ENCODE data around the gene TMEM132C. TPM values are rescaled to one million over a fixed set of nuclear protein-coding genes. Genes with fewer than 3 reads are reported as not detected.

The TMEM132C gene
- total RNA-seq, 2 donors from 2014 or later: 11.1 to 12.8 TPM

DNA sequence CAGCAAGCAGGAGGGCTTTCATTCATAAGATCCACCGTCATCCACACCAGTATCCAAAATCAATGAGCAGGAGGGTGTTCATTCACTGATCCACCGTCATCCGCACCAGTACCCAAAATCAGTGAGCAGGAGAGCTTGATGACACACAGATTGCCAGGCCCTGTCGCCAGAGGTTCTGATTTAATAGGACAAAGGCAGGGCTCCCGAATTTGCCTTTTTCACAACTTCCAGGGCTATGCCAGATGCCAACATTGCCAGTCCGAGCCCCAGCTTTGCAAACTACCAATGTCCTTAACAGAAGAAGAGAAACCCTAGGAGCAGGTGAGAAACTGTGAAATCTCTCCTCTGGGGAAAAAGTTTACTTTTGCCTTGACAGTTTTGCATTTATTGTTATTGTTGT, 441.8 kb downstream of the TMEM132C start:
- no peak for ATAC-seq
- intact Hi-C loops (cut with DNase I): no loop called here
- DNase-seq: no peak

- intact Hi-C loops (cut with DNase I): no loop called here
- DNase-seq: no peak
- no peak for ATAC-seq
Observed at GRCh38 chr12:128709660-128710059, 442.7 kb downstream of the TMEM132C start.

DNA sequence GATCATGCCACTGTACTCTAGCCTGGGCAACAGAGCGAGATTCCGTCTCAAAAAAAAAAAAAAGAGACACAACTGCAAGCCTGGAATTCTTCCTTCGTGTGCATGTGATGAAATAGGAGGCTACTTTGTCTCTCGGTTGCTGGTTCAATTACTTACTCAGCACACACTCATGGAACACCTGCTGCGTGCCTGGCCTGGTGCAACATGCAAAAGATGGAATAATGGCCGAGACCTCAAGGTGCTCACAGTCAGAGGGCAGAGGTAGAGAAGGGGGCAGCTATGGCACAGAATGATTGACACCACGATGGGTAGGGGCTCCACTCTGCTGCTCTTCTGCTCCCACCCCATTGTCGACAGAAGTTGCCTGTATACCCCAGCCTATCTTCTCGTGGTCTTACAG, 444.5 kb downstream of the TMEM132C start:
- intact Hi-C loops (cut with DNase I): no loop called here
- no peak for ATAC-seq
- no peak for DNase-seq

GRCh38 chr12:128712622-128713021, 445.7 kb downstream of the TMEM132C start:
- DNase-seq (no peak), ATAC-seq (no peak)
- intact Hi-C loops (cut with DNase I): no loop called here

- intact Hi-C loops (cut with DNase I): no loop called here
- DNase-seq: no peak
- ATAC-seq: no peak
Observed at GRCh38 chr12:128715485-128715884, 448.5 kb downstream of the TMEM132C start.

DNA sequence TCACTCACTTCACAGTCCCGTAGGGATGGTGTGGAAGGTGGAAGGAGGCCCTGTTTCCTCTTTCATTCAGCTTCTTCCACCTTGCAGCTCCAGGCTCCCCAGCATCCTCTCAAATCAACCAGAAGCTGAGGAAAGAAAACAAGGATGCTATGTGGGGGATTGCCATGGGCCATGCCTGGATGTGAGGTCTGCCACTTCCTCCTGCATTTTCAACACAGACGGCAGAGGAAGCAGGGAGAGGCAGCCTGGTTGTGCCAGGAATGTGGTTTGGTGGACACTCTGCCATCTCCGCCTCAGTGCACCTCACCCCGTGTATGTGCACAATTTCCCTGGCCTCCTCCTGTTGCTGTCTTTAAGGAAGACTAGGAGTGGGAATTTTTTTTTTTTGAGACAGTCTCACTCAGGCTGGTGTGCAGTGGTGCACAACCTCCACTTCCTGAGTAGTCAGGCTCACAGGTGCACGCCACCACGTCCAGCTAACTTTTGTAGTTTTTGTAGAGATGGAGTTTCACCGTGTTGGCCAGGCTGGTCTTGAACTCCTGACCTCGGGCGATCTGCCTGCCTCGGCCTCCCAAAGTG, 457.6 kb downstream of the TMEM132C start:
- DNase-seq (no peak), ATAC-seq (no peak)
- intact Hi-C loops (cut with DNase I): no loop called here

DNA sequence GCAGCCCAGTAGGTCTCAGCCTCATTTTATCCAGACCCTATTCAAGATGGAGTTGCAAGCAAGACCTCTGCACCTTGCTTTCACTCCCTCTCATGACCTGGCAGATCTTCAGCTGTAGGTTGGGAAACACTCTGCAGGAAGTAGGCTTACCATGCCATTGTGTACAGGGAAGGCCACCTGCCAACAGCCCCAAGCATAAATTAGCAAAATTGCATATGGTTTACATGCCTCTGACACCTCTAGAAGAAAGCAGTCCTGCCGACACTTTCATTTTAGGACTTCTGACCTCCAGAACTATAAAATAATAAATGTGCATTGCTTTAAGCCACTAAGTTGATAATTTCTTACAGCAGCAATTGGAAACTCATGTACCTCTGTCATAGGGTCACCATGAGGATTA, 459.9 kb downstream of the TMEM132C start:
- intact Hi-C loops (cut with DNase I): no loop called here
- no peak for DNase-seq
- ATAC-seq: no peak

DNA sequence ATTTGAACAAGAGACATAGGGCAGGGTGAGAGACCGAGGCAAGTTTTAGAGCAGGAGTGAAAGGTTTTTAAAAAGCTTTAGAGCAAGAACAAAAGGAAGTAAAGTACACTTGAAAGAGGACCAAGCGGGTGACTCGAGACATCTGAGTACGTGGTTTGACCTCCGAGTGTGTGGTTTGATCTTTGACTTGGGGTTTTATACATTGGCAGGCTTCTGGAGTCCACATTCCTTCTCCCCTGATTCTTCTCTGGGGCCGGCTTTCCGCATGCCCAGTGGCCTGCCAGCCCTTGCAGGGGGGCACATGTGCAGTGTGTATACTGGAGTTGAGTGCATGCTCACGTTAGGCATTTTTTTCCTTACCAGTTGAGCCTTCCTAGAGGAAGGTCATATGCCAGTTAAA, 460.5 kb downstream of the TMEM132C start:
- ATAC-seq: no peak
- DNase-seq: no peak
- intact Hi-C loops (cut with DNase I): no loop called here

DNA sequence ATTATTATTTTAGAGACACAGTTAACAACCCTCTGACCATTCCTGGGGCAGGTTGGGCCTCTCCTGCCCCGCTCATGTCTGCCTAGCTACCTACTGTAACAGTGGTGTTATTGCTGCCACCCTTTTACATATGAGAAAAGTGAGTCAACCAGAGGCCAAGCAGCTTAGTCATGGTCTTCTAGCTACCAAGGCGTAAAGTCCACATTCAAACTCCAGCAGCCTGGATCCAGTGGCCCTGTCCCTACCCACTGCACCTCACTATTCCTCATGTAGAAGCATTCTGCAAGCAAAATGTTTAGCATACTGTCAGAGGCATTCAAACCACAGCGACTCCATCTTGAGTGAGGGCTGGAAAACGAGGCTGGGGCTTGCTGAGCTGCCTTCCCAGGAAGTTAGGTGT, 461.0 kb downstream of the TMEM132C start:
- DNase-seq (no peak), ATAC-seq (no peak)
- intact Hi-C loops (cut with DNase I): no loop called here

- ATAC-seq: no peak
- intact Hi-C loops (cut with DNase I): no loop called here
Observed at GRCh38 chr12:128729628-128730121, 462.7 kb downstream of the TMEM132C start.

GRCh38 chr12:128734371-128734770, 467.4 kb downstream of the TMEM132C start:
- intact Hi-C loops (cut with DNase I): no loop called here
- ATAC-seq (no peak), DNase-seq (no peak)

More at GRCh38 chr12:128729628-128730121, 462.7 kb downstream of the TMEM132C start:
- DNase-seq: no peak

DNA sequence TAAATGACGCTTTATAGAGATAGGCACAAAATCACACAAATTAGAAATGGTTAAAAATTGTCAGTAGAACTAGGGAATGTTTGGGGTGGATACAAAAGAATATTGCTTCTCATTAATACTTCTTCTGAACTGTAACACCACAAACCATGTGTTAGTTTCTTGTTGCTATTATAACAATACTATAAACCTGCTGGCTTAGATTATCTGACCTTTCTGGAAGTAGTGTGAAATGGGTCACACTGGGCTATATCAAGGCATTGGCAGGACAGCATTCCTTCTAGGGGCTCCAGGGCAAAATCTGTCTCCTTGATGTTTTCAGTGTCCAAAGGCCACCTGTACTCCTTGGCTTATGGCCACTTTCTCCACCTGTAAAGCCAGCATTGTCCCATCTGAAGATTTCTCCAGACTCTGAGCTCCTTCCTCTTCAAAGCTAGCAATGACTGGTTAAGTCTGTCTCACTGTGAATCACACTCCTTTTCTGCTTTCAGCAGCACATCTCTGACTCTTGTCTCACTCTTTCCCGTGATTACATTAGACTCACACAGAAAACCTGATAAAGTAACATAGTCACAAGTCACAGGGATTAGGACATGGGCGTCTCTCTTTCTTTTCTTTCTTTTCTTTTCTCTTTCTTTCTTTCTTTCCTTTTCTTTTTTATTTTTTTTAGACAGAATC, 470.5 kb downstream of the TMEM132C start:
- intact Hi-C loops (cut with DNase I): no loop called here
- DNase-seq (no peak), ATAC-seq (no peak)

DNA sequence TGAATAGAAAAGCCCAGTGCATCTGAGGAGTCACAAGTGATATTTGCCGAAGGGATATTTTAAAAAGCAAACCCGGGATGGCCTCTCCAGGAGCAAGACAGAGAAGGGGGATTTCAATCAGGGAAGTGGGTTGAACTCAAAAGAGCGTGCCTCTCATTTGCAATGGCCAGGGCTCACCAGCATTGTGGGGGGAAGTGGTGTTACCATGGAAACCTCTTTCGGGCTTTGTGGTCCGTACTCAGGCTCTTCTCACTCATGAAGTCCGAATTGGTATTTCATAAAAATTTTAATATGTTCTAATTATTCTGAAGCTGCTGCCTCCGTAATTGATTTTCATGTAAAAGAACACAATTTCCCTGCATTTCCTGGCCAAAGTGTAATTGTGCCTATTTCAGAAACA, 476.9 kb downstream of the TMEM132C start:
- DNase-seq (no peak), ATAC-seq (no peak)
- intact Hi-C loops (cut with DNase I): no loop called here

DNA sequence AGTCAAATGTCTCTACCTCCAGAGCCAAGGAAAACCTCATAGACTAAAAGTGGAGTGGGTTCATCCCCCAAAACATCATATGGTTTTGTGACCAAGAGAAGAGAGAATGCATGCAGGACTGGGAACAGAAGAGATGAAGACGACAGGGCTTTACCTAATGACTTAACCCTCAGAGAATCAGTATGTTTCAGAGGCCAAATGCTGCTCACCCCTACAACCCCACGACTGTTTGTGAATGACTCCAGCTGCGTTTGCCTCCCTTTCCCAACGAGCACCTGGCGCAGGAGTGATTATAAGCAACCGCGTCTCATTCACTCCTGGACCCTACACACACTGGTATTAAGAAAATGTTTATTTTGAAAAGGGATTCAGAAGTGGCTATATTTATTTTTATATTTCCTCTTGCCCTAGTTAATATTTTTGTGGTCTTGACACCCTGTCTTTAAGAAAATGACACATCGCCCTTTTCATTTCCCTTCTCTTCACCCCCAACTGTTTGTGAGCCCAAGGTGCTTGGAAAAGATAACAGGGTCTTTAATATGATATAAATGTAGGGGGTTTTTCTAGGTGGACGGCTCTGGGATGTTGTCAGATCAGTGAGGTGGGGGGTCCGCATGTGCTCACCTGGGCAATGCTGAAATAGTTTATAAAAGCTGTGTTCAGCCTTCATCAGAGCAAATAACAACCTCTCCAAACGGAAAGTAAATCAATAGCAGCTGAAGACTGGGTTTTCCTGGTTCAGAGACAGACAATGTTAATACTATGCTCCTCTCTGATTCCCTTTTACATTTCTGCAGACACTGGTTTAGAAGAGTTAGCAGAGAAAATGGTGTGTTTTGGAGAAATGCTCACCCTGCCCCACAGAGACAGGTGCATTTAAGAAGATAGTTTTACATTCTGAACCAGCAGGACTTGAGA, 479.1 kb downstream of the TMEM132C start:
- intact Hi-C loops (cut with DNase I): no loop called here
- no peak for ATAC-seq
- no peak for DNase-seq

GRCh38 chr12:128747441-128747840, 480.5 kb downstream of the TMEM132C start:
- ATAC-seq (no peak), DNase-seq (no peak)
- intact Hi-C loops (cut with DNase I): no loop called here

DNA sequence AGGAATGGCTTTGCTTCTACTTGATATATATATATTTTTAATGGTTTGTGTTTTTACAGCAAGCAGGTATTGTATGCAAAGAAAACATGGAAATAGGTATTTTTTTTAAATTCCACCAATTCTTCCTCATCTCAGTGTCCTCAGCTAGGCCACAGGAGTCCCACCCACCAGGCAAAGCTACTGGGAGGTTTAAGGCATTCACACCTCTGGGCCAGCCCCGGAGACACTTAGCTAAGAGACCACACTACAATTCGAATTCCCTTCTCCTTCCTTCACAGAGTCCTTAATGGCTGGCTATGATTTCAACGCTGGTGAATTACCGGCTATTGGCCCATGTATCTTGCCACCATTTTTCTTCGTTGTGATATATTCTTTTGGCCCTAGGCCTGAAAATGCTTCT, 485.4 kb downstream of the TMEM132C start:
- no peak for DNase-seq
- no peak for ATAC-seq
- intact Hi-C loops (cut with DNase I): no loop called here

- intact Hi-C loops (cut with DNase I): no loop called here
- ATAC-seq (no peak), DNase-seq (no peak)
Observed at GRCh38 chr12:128753438-128753837, 486.5 kb downstream of the TMEM132C start.

DNA sequence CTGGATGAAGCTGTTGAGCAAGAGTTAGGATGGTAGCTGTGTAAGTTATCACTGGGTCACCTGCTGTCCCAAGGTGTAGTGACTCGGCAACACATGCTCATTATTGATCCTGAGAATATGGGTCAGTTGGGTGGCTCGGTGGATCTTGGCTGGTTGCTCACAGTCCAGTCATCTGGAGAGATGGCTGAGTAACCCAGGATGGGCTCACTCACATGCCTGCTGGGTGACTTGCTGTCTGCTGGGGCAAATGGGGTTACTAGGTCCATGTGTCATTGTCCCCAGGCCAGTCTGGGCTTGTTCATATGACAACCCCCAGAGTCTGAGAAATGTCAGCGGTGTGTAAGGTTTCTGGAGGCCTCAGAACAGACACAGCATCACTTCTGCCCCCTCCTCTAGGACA, 487.3 kb downstream of the TMEM132C start:
- no peak for DNase-seq
- intact Hi-C loops (cut with DNase I): no loop called here
- no peak for ATAC-seq

DNA sequence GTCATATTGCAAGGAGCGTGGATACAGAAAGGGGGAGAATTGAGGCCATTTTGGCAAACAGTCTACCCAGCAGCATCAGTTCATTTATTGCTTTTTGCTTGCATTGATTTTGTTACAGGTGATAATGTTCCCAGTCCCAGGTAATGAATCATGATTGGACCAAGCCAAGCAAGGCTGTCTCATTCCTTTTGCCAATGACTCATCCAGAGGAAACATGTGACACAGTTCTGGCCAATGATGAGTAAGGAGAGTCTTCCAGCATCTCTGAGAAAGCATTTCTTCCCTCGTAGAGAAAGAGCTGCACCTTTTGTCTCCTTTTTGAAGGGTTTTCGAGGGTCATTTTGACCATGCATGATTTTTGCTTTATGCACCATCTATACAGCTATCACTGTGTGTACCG, 488.6 kb downstream of the TMEM132C start:
- DNase-seq (no peak), ATAC-seq (no peak)
- intact Hi-C loops (cut with DNase I): no loop called here
